ENCODE measurements around the gene PC. TPM values are rescaled to one million over a fixed set of nuclear protein-coding genes. Genes with fewer than 3 reads are reported as not detected.

The PC gene
- polyA plus RNA-seq, 1 of the 3 experiments (the other 2 are of a cell fraction) = 9.7 TPM

DNA sequence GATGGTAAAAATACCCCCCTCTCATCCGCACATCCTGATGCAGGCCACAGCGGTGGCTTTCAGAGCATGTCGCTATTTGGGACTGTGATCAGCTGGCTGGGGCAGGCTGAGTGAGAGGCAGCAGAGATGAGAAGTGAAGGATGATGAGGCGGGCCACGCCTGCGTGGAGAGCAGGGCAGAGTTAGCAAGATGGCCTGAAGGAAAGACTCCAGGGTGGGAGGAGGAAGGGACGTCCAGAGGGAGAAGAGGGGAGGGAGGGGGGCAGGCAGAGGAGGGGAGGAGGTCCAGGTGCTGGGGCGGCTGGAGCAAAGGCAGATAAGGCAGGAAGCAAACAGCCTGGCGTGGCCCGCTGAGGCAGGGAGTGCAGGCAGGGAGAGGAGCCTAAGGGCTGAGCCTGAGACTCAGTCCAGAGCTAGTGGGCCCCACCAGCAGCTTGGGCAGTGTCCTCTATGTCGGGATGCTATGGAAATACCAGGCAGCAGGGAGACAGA is 72.2 kb downstream of the PC start:
- peak; percentile 77 for DNase-seq
- no peaks in the 10 kb centered on the region for H3K79me2 ChIP-seq (ENCODE audit: insufficient read depth)
- H3F3A ChIP-seq (replicated peaks; ENCODE audit: insufficient read depth) = no peaks in the 10 kb centered on the region
- no peaks in the 10 kb centered on the region for H4K20me1 ChIP-seq (ENCODE audit: insufficient read depth)
- H3K9me3 ChIP-seq = no peaks in the 10 kb centered on the region
- H3K4me3 ChIP-seq (ENCODE audit: low read depth in 2 of 2, low read length in 1 of 2) = no peak overlapping the region
- H3K9me2 ChIP-seq = no peaks in the 10 kb centered on the region
- TF ChIP-seq EP300 (IDR thresholded peaks at IDR 0.05; ENCODE audit: borderline replicate concordance in 1 of 2, low read depth in 1 of 2, low read length in 1 of 2) = peak in 1 of 2 experiments; percentile 5; a peak in 1 of 4 replicates
- TF ChIP-seq, protein P1, sequence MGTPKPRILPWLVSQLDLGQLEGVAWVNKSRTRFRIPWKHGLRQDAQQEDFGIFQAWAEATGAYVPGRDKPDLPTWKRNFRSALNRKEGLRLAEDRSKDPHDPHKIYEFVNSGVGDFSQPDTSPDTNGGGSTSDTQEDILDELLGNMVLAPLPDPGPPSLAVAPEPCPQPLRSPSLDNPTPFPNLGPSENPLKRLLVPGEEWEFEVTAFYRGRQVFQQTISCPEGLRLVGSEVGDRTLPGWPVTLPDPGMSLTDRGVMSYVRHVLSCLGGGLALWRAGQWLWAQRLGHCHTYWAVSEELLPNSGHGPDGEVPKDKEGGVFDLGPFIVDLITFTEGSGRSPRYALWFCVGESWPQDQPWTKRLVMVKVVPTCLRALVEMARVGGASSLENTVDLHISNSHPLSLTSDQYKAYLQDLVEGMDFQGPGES (IDR thresholded peaks at IDR 0.05; ENCODE audit: low read depth, low read length) = no peak
- TF ChIP-seq FOXM1 (IDR thresholded peaks at IDR 0.05; ENCODE audit: low read depth) = no peak
- TF ChIP-seq GATA2 (CRISPR knock-in tag; IDR thresholded peaks at IDR 0.05) = peak; percentile 36; the same call in 1 of the 2 replicates
- TF ChIP-seq, protein P2, sequence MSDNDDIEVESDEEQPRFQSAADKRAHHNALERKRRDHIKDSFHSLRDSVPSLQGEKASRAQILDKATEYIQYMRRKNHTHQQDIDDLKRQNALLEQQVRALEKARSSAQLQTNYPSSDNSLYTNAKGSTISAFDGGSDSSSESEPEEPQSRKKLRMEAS (IDR thresholded peaks at IDR 0.05; ENCODE audit: low read depth) = no peak
- no peak for TF ChIP-seq FOSL2 (IDR thresholded peaks at IDR 0.05; ENCODE audit: borderline replicate concordance, low read depth)
- TF ChIP-seq ELF1 (IDR thresholded peaks at IDR 0.05) = no peak
- no peak for TF ChIP-seq SIN3A (IDR thresholded peaks at IDR 0.05; ENCODE audit: borderline replicate concordance, low read depth, low read length)
- no peak for TF ChIP-seq TAF1 (IDR thresholded peaks at IDR 0.05; ENCODE audit: borderline replicate concordance, low read depth, low read length)
- H3K27ac ChIP-seq (ENCODE audit: low read depth in 2 of 2, low read length in 1 of 2) = peak overlapping the region in 1 of 2 experiments; percentile 61; a peak in 2 of 4 replicates
- CTCF ChIA-PET = interaction anchor here (2.7 kb wide), 1 partner anchor 90 kb away, joined by 15 read pairs; the partner anchor contains the start of gene C11orf86
- H3K9ac ChIP-seq = no peak overlapping the region
- H3K27me3 ChIP-seq (ENCODE audit: insufficient read depth) = no peaks in the 10 kb centered on the region
- POLR2A ChIA-PET = no interaction called here
- H3K4me1 ChIP-seq (ENCODE audit: control insufficient read depth in 1 of 2, insufficient read depth in 2 of 2, low read depth in 1 of 2, low read length in 1 of 2) = peaks cover 4 to 36% of the 10 kb centered on the region in 2 experiments; a peak in 2 of 4 replicates
- no peaks in the 10 kb centered on the region for H3K36me3 ChIP-seq (replicated peaks in 1 of 2; ENCODE audit: control insufficient read depth in 1 of 2, insufficient read depth in 2 of 2, low read length in 1 of 2)
- WGBS (ENCODE audit: low lambda C conversion rate) = 84% methylated on average over 11 of the region's 11 CpGs
- no peak overlapping the region for H2AFZ ChIP-seq (ENCODE audit: low read depth)
- no peak overlapping the region for H3K4me2 ChIP-seq

DNA sequence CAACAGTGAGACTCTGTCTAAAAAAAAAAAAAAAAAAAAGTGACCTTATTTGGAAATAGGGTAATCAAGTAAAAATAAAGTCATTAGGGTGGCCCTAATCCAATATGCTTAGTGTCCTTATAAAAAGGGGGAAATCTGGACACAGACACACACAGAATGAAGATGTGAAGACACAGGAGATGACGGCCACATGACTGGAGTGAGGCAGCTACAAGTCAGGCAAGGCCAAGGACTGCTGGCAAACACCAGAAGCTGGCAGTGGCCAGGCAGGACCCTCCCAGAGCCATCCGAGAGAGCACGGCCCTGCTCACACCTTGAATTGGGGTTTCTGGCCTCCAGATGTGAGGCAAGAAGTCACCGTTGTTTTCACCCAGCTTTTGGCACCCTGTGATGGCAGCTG is 72.7 kb downstream of the PC start:
- Histone ChIP-seq H3K27ac (ENCODE audit: low read depth in 2 of 2, low read length in 1 of 2) (peak overlapping the region in 1 of 2 experiments; percentile 61; a peak in 2 of 4 replicates), H3K27me3 (ENCODE audit: insufficient read depth) (no peaks in the 10 kb centered on the region), H3F3A (replicated peaks; ENCODE audit: insufficient read depth) (no peaks in the 10 kb centered on the region), H3K4me1 (ENCODE audit: control insufficient read depth in 1 of 2, insufficient read depth in 2 of 2, low read depth in 1 of 2, low read length in 1 of 2) (peaks cover 4 to 41% of the 10 kb centered on the region in 2 experiments; a peak in 2 of 4 replicates), H3K4me3 (ENCODE audit: low read depth in 2 of 2, low read length in 1 of 2) (no peak overlapping the region), H3K36me3 (replicated peaks in 1 of 2; ENCODE audit: control insufficient read depth in 1 of 2, insufficient read depth in 2 of 2, low read length in 1 of 2) (no peaks in the 10 kb centered on the region), H3K79me2 (ENCODE audit: insufficient read depth) (no peaks in the 10 kb centered on the region), H3K9ac (no peak overlapping the region), H2AFZ (ENCODE audit: low read depth) (no peak overlapping the region), H3K9me3 (no peaks in the 10 kb centered on the region), H3K4me2 (no peak overlapping the region), H4K20me1 (ENCODE audit: insufficient read depth) (no peaks in the 10 kb centered on the region), H3K9me2 (no peaks in the 10 kb centered on the region)
- no peak for TF ChIP-seq NFIC (IDR thresholded peaks at IDR 0.05; ENCODE audit: borderline replicate concordance)
- peak; percentile 40; the same call in 1 of the 2 replicates for TF ChIP-seq RCOR1 (IDR thresholded peaks at IDR 0.05; ENCODE audit: low read length)
- no peak for TF ChIP-seq TEAD4 (IDR thresholded peaks at IDR 0.05; ENCODE audit: borderline replicate concordance, insufficient read depth)
- TF ChIP-seq, protein P3, sequence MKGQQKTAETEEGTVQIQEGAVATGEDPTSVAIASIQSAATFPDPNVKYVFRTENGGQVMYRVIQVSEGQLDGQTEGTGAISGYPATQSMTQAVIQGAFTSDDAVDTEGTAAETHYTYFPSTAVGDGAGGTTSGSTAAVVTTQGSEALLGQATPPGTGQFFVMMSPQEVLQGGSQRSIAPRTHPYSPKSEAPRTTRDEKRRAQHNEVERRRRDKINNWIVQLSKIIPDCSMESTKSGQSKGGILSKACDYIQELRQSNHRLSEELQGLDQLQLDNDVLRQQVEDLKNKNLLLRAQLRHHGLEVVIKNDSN (IDR thresholded peaks at IDR 0.05; ENCODE audit: borderline replicate concordance, low read depth) = no peak
- 0 out of 2 replicates have a peak, but pooled peaks have one; percentile 25 for TF ChIP-seq MXI1 (IDR thresholded peaks at IDR 0.05; ENCODE audit: low read depth, low read length)
- TF ChIP-seq NRF1 (IDR thresholded peaks at IDR 0.05; ENCODE audit: low read depth, low read length) = no peak
- no peak for TF ChIP-seq FOXM1 (IDR thresholded peaks at IDR 0.05; ENCODE audit: low read depth)
- TF ChIP-seq POLR2AphosphoS5 (IDR thresholded peaks at IDR 0.05; ENCODE audit: low read depth, low read length) = no peak
- TF ChIP-seq MEF2A (IDR thresholded peaks at IDR 0.05; ENCODE audit: borderline replicate concordance, low read depth) = no peak
- TF ChIP-seq JUND (IDR thresholded peaks at IDR 0.05) = no peak
- TF ChIP-seq RFX5 (IDR thresholded peaks at IDR 0.05; ENCODE audit: low read length) = no peak
- TF ChIP-seq, protein P1 (IDR thresholded peaks at IDR 0.05; ENCODE audit: low read depth, low read length) = no peak
- TF ChIP-seq CHD2 (IDR thresholded peaks at IDR 0.05; ENCODE audit: low read length, partially characterized antibody) = no peak
- ChIA-PET POLR2A (no interaction called here), CTCF (interaction anchor here (1.1 to 2.7 kb wide), 3 partner anchors 34 to 90 kb away, joined by 3 to 15 read pairs (median 9); partner anchors contain the start of gene C11orf86)
- WGBS (ENCODE audit: low lambda C conversion rate) = 91% methylated on average over 3 of the region's 4 CpGs
- no peak for DNase-seq

Data from SK-N-SH (cell line).